ENCODE measurements around the gene ZFP36L2. TPM values are rescaled to one million over a fixed set of nuclear protein-coding genes. Genes with fewer than 3 reads are reported as not detected.

ZFP36L2 gene
- total RNA-seq, 1 donor from 2014 or later: 62.1 TPM

GRCh38 chr2:43201497-43201896, 24.9 kb downstream of the ZFP36L2 start:
- Mint-ChIP-seq H3K4me3 (no peak overlapping the region), H3K36me3 (ENCODE audit: low read depth) (no peaks in the 10 kb centered on the region), H3K4me1 (peaks cover 15% of the 10 kb centered on the region), H3K27ac (no peak overlapping the region), H3K9me3 (no peaks in the 10 kb centered on the region), H3K27me3 (no peaks in the 10 kb centered on the region)
- DNase-seq (no peak), ATAC-seq (ENCODE audit: low read depth) (no peak)
- ChIA-PET CTCF (no interaction called here), POLR2A (no interaction called here)
- intact Hi-C loops (cut with micrococcal nuclease): no loop called here
- TF ChIP-seq CTCF (IDR thresholded peaks at IDR 0.05): no peak

- Mint-ChIP-seq H3K4me3 (no peak overlapping the region), H3K27ac (no peak overlapping the region), H3K4me1 (peaks cover 16% of the 10 kb centered on the region), H3K27me3 (no peaks in the 10 kb centered on the region), H3K9me3 (no peaks in the 10 kb centered on the region), H3K36me3 (ENCODE audit: low read depth) (no peaks in the 10 kb centered on the region)
- ChIA-PET POLR2A (interaction anchor here (0.9 kb wide), 1 partner anchor 27 kb away, joined by 3 read pairs; no protein-coding TSS in a partner anchor), CTCF (no interaction called here)
- no peak for DNase-seq
- intact Hi-C loops (cut with micrococcal nuclease): no loop called here
- ATAC-seq (ENCODE audit: low read depth): no peak
- TF ChIP-seq CTCF (IDR thresholded peaks at IDR 0.05): no peak
Measured at GRCh38 chr2:43201016-43201415, 25.4 kb downstream of the ZFP36L2 start.

- Mint-ChIP-seq H3K4me3 (no peak overlapping the region), H3K9me3 (no peaks in the 10 kb centered on the region), H3K4me1 (peaks cover 25% of the 10 kb centered on the region), H3K27ac (no peak overlapping the region), H3K36me3 (ENCODE audit: low read depth) (no peaks in the 10 kb centered on the region), H3K27me3 (no peaks in the 10 kb centered on the region)
- DNase-seq: no peak
- intact Hi-C loops (cut with micrococcal nuclease): no loop called here
- POLR2A ChIA-PET: interaction anchor here (0.8 to 0.9 kb wide), 2 partner anchors 17 to 26 kb away, joined by 3 read pairs; no protein-coding TSS in a partner anchor
- no peak for TF ChIP-seq CTCF (IDR thresholded peaks at IDR 0.05)
- CTCF ChIA-PET: no interaction called here
- no peak for ATAC-seq (ENCODE audit: low read depth)
Measured at GRCh38 chr2:43199492-43200488, 26.6 kb downstream of the ZFP36L2 start.

GRCh38 chr2:43198263-43198662, 28.1 kb downstream of the ZFP36L2 start:
- Mint-ChIP-seq H3K4me1 (peaks cover 41% of the 10 kb centered on the region), H3K27ac (no peak overlapping the region), H3K9me3 (no peaks in the 10 kb centered on the region), H3K36me3 (ENCODE audit: low read depth) (no peaks in the 10 kb centered on the region), H3K27me3 (no peaks in the 10 kb centered on the region), H3K4me3 (no peak overlapping the region)
- DNase-seq: no peak
- intact Hi-C loops (cut with micrococcal nuclease): no loop called here
- CTCF ChIA-PET: interaction anchor here (1.6 kb wide), 1 partner anchor 31 kb away, joined by 4 read pairs; no protein-coding TSS in a partner anchor
- no peak for TF ChIP-seq CTCF (IDR thresholded peaks at IDR 0.05)
- POLR2A ChIA-PET: interaction anchor here (1.2 kb wide), 1 partner anchor 24 kb away, joined by 4 read pairs; no protein-coding TSS in a partner anchor
- ATAC-seq (ENCODE audit: low read depth): no peak

GRCh38 chr2:43197588-43197896, 28.9 kb downstream of the ZFP36L2 start:
- TF ChIP-seq CTCF (IDR thresholded peaks at IDR 0.05): no peak
- intact Hi-C loops (cut with micrococcal nuclease): no loop called here
- no peak overlapping the region for H3K4me3 Mint-ChIP-seq
- H3K9me3 Mint-ChIP-seq: no peaks in the 10 kb centered on the region
- H3K27me3 Mint-ChIP-seq: no peaks in the 10 kb centered on the region
- peaks cover 43% of the 10 kb centered on the region for H3K4me1 Mint-ChIP-seq
- ChIA-PET POLR2A (interaction anchor here (1.2 kb wide), 1 partner anchor 23 kb away, joined by 4 read pairs; no protein-coding TSS in a partner anchor), CTCF (interaction anchor here (1.1 to 1.6 kb wide), 2 partner anchors 23 to 32 kb away, joined by 3 to 4 read pairs; no protein-coding TSS in a partner anchor)
- DNase-seq: no peak
- no peak overlapping the region for H3K27ac Mint-ChIP-seq
- H3K36me3 Mint-ChIP-seq (ENCODE audit: low read depth): no peaks in the 10 kb centered on the region
- ATAC-seq (ENCODE audit: low read depth): no peak
